Spleen (tissue), 7 donors: ENCODE results near the gene ACAT2.

Experiments
- POLR2A ChIP-seq, 3 donors: fragments of 450-650 bp; IDR thresholded peaks; one replicate each; pipeline ENCODE4 v1.5.1; 2017; ENCODE audit warnings: antibody characterized with exemption in 3 of 3, mild to moderate bottlenecking in 1 of 3
- TF ChIP-seq, protein P1 (sequence below), 11 experiments: fragments of 200-600 bp in 7 of 11; fragments of 450-650 bp in 4 of 11; sonication (generic) in 4 of 11; IDR thresholded peaks in 8 of 11; conservative IDR thresholded peaks in 3 of 11; 1 replicate in 7 of 11; 2 replicates in 4 of 11; pipeline versions ENCODE4 v1.4.0 to v1.8.0; 2016 to 2021; ENCODE audit warnings: antibody characterized with exemption in 11 of 11, inconsistent platforms in 4 of 11, mild to moderate bottlenecking in 1 of 11
- donor health status: DM: no; HTN: no; CAD: no; lungs with moderate emphysema.
- donor health status: DM: no; HTN: no; CAD: no.
- donor health status: DM: no; HTN: no; CAD: no.

DNA sequence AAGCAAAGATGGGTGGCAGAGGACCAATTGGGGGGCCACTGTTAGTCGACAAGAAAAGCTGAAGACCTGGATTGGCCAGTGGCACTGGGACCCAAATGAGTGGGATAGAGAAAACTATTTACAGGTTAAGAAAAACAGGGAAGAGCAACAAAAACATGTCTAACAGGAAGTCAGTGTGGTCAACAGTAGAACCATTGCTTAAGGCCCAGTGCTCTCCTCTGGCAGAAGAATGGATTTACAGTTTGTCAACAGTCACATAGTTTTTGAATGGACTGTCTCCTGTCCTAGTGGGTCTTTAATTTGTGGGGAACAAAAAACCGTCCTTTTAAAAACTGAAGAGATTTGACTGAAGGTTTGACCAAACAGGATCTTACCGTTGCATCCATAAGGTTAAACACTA, 46.7 kb upstream of the ACAT2 start:
- TF ChIP-seq, protein P1, sequence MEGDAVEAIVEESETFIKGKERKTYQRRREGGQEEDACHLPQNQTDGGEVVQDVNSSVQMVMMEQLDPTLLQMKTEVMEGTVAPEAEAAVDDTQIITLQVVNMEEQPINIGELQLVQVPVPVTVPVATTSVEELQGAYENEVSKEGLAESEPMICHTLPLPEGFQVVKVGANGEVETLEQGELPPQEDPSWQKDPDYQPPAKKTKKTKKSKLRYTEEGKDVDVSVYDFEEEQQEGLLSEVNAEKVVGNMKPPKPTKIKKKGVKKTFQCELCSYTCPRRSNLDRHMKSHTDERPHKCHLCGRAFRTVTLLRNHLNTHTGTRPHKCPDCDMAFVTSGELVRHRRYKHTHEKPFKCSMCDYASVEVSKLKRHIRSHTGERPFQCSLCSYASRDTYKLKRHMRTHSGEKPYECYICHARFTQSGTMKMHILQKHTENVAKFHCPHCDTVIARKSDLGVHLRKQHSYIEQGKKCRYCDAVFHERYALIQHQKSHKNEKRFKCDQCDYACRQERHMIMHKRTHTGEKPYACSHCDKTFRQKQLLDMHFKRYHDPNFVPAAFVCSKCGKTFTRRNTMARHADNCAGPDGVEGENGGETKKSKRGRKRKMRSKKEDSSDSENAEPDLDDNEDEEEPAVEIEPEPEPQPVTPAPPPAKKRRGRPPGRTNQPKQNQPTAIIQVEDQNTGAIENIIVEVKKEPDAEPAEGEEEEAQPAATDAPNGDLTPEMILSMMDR (IDR thresholded peaks at IDR 0.05 in 8 of 11, conservative IDR thresholded peaks at IDR 0.05 in 3 of 11) = peak in 1 of 11 experiments; percentile 36
- TF ChIP-seq POLR2A (IDR thresholded peaks at IDR 0.05) = no peak
